ENCODE measurements around the gene PARD6A.

Gene PARD6A

GRCh38 chr16:67660564-67661028 lies at the start of gene PARD6A:
Gene PARD6A, plus strand, starts transcription at chr16:67660960. Its CDS starts 79 bp downstream, at chr16:67661039.
- DNase-seq (ENCODE audit: low read depth, low spot score), result peak; percentile 84

GRCh38 chr16:67613808-67614207 lies 47.0 kb upstream of the PARD6A start:
- DNase-seq (ENCODE audit: low read depth, low spot score), result no peak

GRCh38 chr16:67628216-67628615 lies 32.5 kb upstream of the PARD6A start:
- no peak for DNase-seq (ENCODE audit: low read depth, low spot score)

GRCh38 chr16:67632415-67633172 lies 28.2 kb upstream of the PARD6A start:
- DNase-seq (ENCODE audit: low read depth, low spot score), result peak; percentile 23

- no peak for DNase-seq (ENCODE audit: low read depth, low spot score)
Measured at GRCh38 chr16:67636713-67637112, 24.0 kb upstream of the PARD6A start.

GRCh38 chr16:67637625-67638024 lies 23.1 kb upstream of the PARD6A start:
- DNase-seq (ENCODE audit: low read depth, low spot score), result no peak

GRCh38 chr16:67641779-67642708 lies 18.7 kb upstream of the PARD6A start:
- no peak for DNase-seq (ENCODE audit: low read depth, low spot score)

GRCh38 chr16:67644038-67644437 lies 16.7 kb upstream of the PARD6A start:
- no peak for DNase-seq (ENCODE audit: low read depth, low spot score)

- no peak for DNase-seq (ENCODE audit: low read depth, low spot score)
Measured at GRCh38 chr16:67645397-67646121, 15.2 kb upstream of the PARD6A start.

- no peak for DNase-seq (ENCODE audit: low read depth, low spot score)
Measured at GRCh38 chr16:67647111-67647651, 13.6 kb upstream of the PARD6A start.

- no peak for DNase-seq (ENCODE audit: low read depth, low spot score)
Measured at GRCh38 chr16:67647681-67648080, 13.1 kb upstream of the PARD6A start.

GRCh38 chr16:67648088-67648763 lies 12.5 kb upstream of the PARD6A start:
- DNase-seq (ENCODE audit: low read depth, low spot score), result no peak

- no peak for DNase-seq (ENCODE audit: low read depth, low spot score)
Measured at GRCh38 chr16:67648764-67649407, 11.9 kb upstream of the PARD6A start.

- DNase-seq (ENCODE audit: low read depth, low spot score), result no peak
Measured at GRCh38 chr16:67649494-67649931, 11.2 kb upstream of the PARD6A start.

GRCh38 chr16:67650023-67650422 lies 10.7 kb upstream of the PARD6A start:
- no peak for DNase-seq (ENCODE audit: low read depth, low spot score)

GRCh38 chr16:67651039-67651438 lies 9.7 kb upstream of the PARD6A start:
- no peak for DNase-seq (ENCODE audit: low read depth, low spot score)

- DNase-seq (ENCODE audit: low read depth, low spot score), result no peak
Measured at GRCh38 chr16:67651847-67652246, 8.9 kb upstream of the PARD6A start.

GRCh38 chr16:67652578-67653127 lies 8.1 kb upstream of the PARD6A start:
- no peak for DNase-seq (ENCODE audit: low read depth, low spot score)

- DNase-seq (ENCODE audit: low read depth, low spot score), result no peak
Measured at GRCh38 chr16:67653128-67653788, 7.5 kb upstream of the PARD6A start.
